SK-N-MC (cell line): ENCODE results near the gene ADGRL3.

Experiments
- DNase-seq: peaks from one replicate; pipeline ENCODE4 v3.0.0-alpha.2; 2011; ENCODE audit warnings: low read depth, low spot score
- H3K27ac ChIP-seq: fragments of 200-600 bp; sonication (generic); 2 replicates; pipeline ENCODE4 v1.5.1; 2016; ENCODE audit warnings: mixed run types
- H3K36me3 ChIP-seq: fragments of 200-600 bp; sonication (generic); 2 replicates; pipeline ENCODE4 v1.6.1; 2017; ENCODE audit warnings: antibody characterized with exemption, low read length, mixed read lengths; ENCODE audit not compliant: insufficient read depth
- H3K4me3 ChIP-seq: fragments of 200-600 bp; sonication (generic); 2 replicates; pipeline ENCODE4 v1.5.1; 2016
- H3K9ac ChIP-seq: fragments of 200-600 bp; sonication (generic); 2 replicates; pipeline ENCODE4 v1.8.0; 2017; ENCODE audit warnings: mixed run types, mixed read lengths; ENCODE audit not compliant: insufficient read length
- H3K9me3 ChIP-seq: fragments of 200-600 bp; sonication (generic); 2 replicates; pipeline ENCODE4 v1.6.1; 2017; ENCODE audit warnings: low read depth, mild to moderate bottlenecking, antibody characterized with exemption, low read length, moderate library complexity, mixed read lengths
- EZH2 ChIP-seq: fragments of 200-600 bp; sonication (generic); IDR thresholded peaks from one replicate; pipeline ENCODE4 v1.6.1; 2017; ENCODE audit warnings: antibody characterized with exemption
- FOXP2 ChIP-seq: optimal IDR thresholded peaks from 2 replicates; pipeline ENCODE3; 2011; ENCODE audit warnings: mild to moderate bottlenecking, moderate library complexity; ENCODE audit not compliant: insufficient read depth; ENCODE audit errors: extremely low read length, control extremely low read depth
- POLR2AphosphoS5 ChIP-seq: IDR thresholded peaks from 2 replicates; pipeline ENCODE4 v1.6.1; 2012; ENCODE audit warnings: mild to moderate bottlenecking, low read depth, low read length, borderline replicate concordance

ADGRL3 gene

DNA sequence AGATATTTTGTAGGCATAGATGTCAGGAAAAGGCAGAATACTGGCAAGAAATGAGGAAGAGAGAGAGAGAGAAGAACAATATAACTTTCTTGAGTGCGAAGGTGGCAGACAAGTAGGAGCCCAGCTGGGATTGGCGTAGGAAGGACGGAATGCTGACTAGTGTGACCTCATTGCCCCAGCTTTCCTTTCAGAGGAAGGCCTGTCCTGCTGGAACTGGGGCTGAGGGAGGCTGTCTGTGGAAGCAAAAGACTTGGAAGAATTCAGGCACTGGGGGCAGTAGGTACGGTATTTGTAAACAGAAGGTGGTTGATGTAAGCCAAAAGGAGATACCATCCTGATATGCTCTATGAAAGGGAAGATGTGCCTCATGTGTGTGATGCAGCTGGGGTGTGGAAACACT, 818.4 kb downstream of the ADGRL3 start:
- TF ChIP-seq FOXP2 (no peak), EZH2 (no peak), POLR2AphosphoS5 (no peak)
- Histone ChIP-seq H3K9ac (no peak overlapping the region), H3K27ac (no peak overlapping the region), H3K9me3 (no peaks in the 10 kb centered on the region), H3K36me3 (no peaks in the 10 kb centered on the region), H3K4me3 (no peak overlapping the region)
- no peak for DNase-seq

DNA sequence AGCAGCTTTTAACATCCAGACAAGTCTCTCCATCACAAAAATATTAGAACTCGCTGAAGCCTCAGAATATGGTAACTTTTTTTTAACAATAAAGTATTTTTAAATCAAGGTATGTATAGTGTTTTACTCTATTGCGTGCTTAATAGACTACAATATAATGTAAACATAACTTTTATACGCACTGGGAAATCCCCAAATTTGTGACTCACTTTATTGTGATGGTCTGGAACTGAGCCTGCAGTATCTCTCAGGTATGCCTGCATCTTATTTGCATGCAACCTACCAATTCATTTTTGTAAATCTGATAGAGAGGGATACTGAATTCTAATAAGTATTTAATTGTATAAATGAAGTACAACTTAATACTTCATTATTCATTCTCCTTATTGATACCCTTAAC, 823.5 kb downstream of the ADGRL3 start:
- H3K9me3 ChIP-seq, result no peaks in the 10 kb centered on the region
- DNase-seq, result no peak
- TF ChIP-seq FOXP2, result no peak
- TF ChIP-seq POLR2AphosphoS5, result no peak
- TF ChIP-seq EZH2, result no peak
- H3K36me3 ChIP-seq, result no peaks in the 10 kb centered on the region
- H3K27ac ChIP-seq, result no peak overlapping the region
- no peak overlapping the region for H3K9ac ChIP-seq
- H3K4me3 ChIP-seq, result no peak overlapping the region

DNA sequence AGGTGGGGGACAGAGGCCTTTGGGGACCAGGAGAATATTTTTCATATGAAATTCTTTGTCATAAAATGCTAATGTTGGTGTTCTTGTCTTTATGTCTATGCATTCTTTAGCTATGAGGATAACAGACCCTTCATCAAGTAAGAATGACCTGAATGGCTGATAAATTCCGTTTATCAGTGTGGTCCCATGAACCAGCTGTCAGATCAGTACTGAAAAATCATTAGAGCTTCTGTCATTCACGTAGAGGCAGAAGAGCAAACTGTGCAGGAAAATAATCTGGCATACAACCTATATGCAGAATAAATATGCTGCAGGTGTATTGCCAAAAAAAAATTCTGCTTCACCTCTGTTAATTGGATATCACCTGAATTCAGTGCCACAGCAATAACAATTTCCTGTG, 828.6 kb downstream of the ADGRL3 start:
- Histone ChIP-seq H3K9ac (no peak overlapping the region), H3K27ac (no peak overlapping the region), H3K4me3 (no peak overlapping the region), H3K9me3 (no peaks in the 10 kb centered on the region), H3K36me3 (no peaks in the 10 kb centered on the region)
- no peak for DNase-seq
- no peak for TF ChIP-seq FOXP2
- TF ChIP-seq POLR2AphosphoS5, result no peak
- no peak for TF ChIP-seq EZH2

DNA sequence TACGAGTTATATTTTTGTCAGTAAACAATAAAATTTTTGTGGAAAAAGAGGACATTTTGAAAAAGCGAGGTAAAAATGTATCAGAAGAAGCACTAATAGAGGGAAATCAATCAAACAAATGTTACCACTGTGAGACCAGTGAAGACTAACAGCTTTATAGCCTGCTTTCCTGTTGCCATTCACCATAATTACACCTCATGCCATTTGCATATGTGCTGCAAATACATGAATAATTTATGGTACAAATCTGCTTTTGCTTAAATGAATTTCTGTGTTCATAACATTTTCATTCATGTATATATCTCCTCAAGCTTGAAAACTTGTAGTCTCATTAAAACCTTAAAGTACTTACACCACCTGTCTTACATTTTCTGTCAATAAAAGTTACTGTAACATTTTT, 830.8 kb downstream of the ADGRL3 start:
- Histone ChIP-seq H3K9ac (no peak overlapping the region), H3K36me3 (no peaks in the 10 kb centered on the region), H3K27ac (no peak overlapping the region), H3K9me3 (no peaks in the 10 kb centered on the region), H3K4me3 (no peak overlapping the region)
- TF ChIP-seq FOXP2 (no peak), EZH2 (no peak), POLR2AphosphoS5 (no peak)
- DNase-seq, result no peak

DNA sequence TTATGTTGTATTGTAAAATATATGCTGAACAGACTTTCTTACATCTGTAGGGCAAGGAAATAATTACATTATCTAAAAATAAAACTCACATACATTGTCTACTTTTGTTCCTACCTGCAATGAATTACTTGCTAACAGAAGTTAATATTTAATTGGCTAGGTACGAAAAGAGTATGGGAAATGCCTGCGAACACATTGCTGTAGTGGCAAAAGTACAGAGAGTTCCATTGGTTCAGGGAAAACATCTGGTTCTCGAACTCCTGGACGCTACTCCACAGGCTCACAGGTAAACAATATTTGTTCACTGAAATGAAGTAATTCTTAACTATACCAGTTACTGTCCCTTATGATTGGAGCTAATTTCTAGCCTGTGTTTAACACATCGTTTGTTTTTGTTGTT, 837.4 kb downstream of the ADGRL3 start:
- no peak for DNase-seq
- Histone ChIP-seq H3K4me3 (no peak overlapping the region), H3K9me3 (no peaks in the 10 kb centered on the region), H3K9ac (no peak overlapping the region), H3K27ac (no peak overlapping the region), H3K36me3 (no peaks in the 10 kb centered on the region)
- TF ChIP-seq EZH2 (no peak), FOXP2 (no peak), POLR2AphosphoS5 (no peak)

DNA sequence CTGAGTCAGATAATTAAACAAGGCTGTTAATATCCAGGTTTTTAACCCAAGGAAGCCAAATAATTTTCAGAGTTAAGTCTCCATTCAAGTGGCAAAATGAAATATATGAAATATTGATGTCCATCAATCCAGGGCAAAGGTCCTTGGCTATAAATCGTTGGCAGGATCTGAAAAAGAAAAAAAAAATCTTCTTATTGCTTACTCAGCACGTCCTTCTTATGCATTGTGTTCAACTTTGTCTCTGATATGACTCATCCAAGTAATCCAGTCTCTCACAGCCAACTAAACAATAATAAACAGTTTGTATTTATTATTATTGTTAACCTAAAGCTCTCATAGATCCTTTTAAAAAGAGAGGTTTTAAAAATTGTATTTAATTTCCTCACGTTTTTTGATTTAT, 851.2 kb downstream of the ADGRL3 start:
- no peak for DNase-seq
- no peak overlapping the region for H3K27ac ChIP-seq
- TF ChIP-seq FOXP2, result no peak
- TF ChIP-seq EZH2, result no peak
- no peak for TF ChIP-seq POLR2AphosphoS5
- no peaks in the 10 kb centered on the region for H3K9me3 ChIP-seq
- no peaks in the 10 kb centered on the region for H3K36me3 ChIP-seq
- no peak overlapping the region for H3K4me3 ChIP-seq
- no peak overlapping the region for H3K9ac ChIP-seq

DNA sequence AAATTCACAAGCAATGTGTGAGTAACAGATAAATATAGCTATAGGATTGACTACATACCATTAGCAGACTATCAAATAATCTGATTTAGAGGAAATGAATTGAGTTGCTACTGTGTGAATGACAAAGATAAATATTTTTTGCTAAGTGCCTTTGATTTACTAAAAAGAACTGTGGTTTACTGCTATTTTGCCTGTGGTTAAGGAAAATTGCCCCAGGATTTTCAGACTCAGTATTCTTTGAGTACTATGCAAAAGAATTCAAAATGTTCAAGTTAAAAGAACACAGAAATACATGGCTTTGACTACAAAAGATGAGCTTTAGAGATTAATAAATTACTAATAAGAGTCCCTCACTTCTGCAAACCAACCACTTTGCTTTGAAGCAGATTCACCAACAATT, 853.8 kb downstream of the ADGRL3 start:
- Histone ChIP-seq H3K9ac (no peak overlapping the region), H3K36me3 (no peaks in the 10 kb centered on the region), H3K27ac (no peak overlapping the region), H3K9me3 (no peaks in the 10 kb centered on the region), H3K4me3 (no peak overlapping the region)
- TF ChIP-seq POLR2AphosphoS5, result no peak
- DNase-seq, result peak; percentile 73

DNA sequence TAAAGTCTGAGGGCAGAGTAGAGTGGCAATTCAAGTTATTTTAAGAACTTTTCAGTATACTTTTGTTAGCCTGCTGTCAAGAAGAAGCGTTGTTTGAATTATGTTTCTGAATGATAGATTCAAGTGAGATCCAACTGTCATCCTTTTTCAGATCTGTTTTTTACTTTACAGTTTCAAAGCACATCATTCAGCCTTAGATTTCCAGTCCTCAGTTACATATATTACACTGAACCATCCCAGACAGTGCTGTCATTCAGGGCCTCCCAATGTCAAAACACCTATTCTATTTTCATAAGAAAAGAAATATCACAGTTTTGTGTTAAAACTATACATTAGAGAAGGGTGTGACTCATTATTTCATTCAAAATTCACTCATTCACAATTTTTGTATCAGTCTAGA, 856.9 kb downstream of the ADGRL3 start:
- Histone ChIP-seq H3K4me3 (no peak overlapping the region), H3K27ac (no peak overlapping the region), H3K36me3 (no peaks in the 10 kb centered on the region), H3K9ac (no peak overlapping the region), H3K9me3 (no peaks in the 10 kb centered on the region)
- no peak for DNase-seq
- TF ChIP-seq EZH2 (no peak), POLR2AphosphoS5 (no peak), FOXP2 (no peak)

DNA sequence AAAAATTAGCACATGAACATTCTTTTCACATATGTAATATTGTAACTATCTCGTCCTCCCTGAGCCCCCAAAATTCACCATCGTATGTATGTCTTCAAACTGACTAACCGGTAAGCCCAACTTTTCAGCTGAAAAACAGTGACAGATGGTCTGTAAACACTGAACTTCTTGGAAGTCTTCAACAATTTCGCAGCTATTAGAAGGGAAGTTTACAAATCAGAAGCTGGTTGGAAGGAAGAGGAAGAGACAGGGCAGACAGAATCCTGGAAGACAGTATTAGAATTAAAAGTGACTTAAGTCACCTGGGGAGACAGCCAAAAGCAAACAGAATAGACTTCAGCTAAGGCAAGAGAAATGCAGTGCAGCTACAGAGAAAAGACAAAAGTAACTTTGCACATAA, 858.4 kb downstream of the ADGRL3 start:
- TF ChIP-seq EZH2 (no peak), POLR2AphosphoS5 (no peak), FOXP2 (no peak)
- no peak for DNase-seq
- Histone ChIP-seq H3K36me3 (no peaks in the 10 kb centered on the region), H3K9me3 (no peaks in the 10 kb centered on the region), H3K9ac (no peak overlapping the region), H3K27ac (no peak overlapping the region), H3K4me3 (no peak overlapping the region)
